Tibial artery (tissue), 4 donors: ENCODE data around the gene PLXNA4.

ENCODE experiments used
- DNase-seq, 2 donors: peaks; one replicate each; pipeline ENCODE4 v3.0.0-alpha.2; 2019
- H3K27ac ChIP-seq, 2 donors: fragments of 200-600 bp; sonication (generic) in 1 of 2; 1 replicate in 1 of 2; 2 replicates in 1 of 2; pipeline ENCODE4 v1.5.1; 2018 to 2019; ENCODE audit warnings: mild to moderate bottlenecking in 1 of 2
- H3K27me3 ChIP-seq, 2 donors: fragments of 200-600 bp; sonication (generic) in 1 of 2; one replicate each; pipeline versions ENCODE4 v1.5.1 to v1.6.0; 2016 to 2019
- H3K36me3 ChIP-seq, 3 donors: fragments of 200-600 bp; sonication (generic) in 2 of 3; one replicate each; pipeline ENCODE4 v1.5.1; 2016 to 2019; ENCODE audit warnings: mild to moderate bottlenecking in 2 of 3
- H3K4me1 ChIP-seq, 4 donors: fragments of 200-600 bp; sonication (generic) in 2 of 4; 1 replicate in 3 of 4; 2 replicates in 1 of 4; pipeline ENCODE4 v1.5.1; 2016 to 2019
- H3K4me3 ChIP-seq, 2 donors: fragments of 200-600 bp; sonication (generic) in 1 of 2; 1 replicate in 1 of 2; 2 replicates in 1 of 2; pipeline ENCODE4 v1.5.1; 2018 to 2019; ENCODE audit warnings: mild to moderate bottlenecking in 2 of 2
- H3K9me3 ChIP-seq, 3 donors: fragments of 200-600 bp; sonication (generic) in 1 of 3; one replicate each; pipeline ENCODE4 v1.5.1; 2016 to 2019
- intact Hi-C: fragments of 100-400 bp; cut with DNase I; formaldehyde crosslinking; loops from one replicate; pipeline ENCODE4 v1.15.0; 2023; ENCODE audit warnings: low total_unique reads
- TF ChIP-seq, protein P1 (sequence below), 2 experiments: fragments of 200-600 bp in 1 of 2; fragments of 450-650 bp in 1 of 2; IDR thresholded peaks; one replicate each; pipeline ENCODE4 v1.5.1; 2017 to 2019; ENCODE audit warnings: antibody characterized with exemption in 2 of 2, mild to moderate bottlenecking in 1 of 2, moderate library complexity in 1 of 2

PLXNA4 gene

DNA sequence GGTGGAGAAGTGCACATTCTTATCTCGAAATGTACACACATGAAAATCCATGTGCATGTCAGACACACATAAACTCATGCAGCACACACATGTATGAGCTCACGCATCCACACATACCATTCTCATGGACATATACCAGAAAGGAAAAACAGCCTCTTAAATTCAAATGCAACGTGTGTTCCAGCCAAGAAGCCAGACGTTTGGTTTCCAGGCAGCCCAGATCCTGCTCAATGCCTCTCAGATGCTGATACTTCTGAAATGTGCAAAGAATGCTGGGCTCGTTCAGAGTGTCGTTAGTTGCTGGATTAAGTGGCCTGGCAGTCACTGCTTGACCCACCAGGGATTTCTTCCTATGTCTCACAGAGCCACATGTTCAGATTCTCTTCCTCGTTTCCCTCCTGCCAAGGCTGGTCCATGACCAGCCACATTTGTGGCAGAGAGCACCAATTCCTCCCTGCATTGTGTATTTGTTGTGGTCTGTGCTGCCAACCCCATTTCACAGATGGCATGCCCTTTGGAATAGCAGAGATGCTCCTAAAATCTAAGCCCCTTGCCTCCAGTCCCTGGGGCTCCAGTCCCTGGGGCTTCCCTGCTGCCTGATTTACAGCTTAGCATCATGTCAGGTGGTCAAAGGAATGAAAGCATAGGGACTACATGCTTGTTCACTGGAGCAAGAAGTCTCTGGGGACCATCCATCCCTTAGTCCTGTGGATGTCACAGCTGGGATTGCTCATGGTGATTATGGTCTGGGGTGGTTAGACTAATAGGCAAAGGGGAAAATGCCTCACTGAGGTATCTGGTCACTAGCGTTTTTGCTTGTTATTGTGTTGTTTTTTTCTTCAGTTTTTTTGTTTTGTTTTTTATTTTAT is 426.6 kb downstream of the PLXNA4 start:
- intact Hi-C loops = loop anchor here (10.0 kb wide), 1 partner anchor 205 kb away; no protein-coding TSS in a partner anchor
- Histone ChIP-seq H3K36me3 (no peaks in the 10 kb centered on the region), H3K4me1 (peaks cover 0 to 4% (median 0%) of the 10 kb centered on the region in 4 donors), H3K4me3 (no peak overlapping the region), H3K9me3 (no peaks in the 10 kb centered on the region), H3K27me3 (no peaks in the 10 kb centered on the region), H3K27ac (no peak overlapping the region)
- TF ChIP-seq, protein P1, sequence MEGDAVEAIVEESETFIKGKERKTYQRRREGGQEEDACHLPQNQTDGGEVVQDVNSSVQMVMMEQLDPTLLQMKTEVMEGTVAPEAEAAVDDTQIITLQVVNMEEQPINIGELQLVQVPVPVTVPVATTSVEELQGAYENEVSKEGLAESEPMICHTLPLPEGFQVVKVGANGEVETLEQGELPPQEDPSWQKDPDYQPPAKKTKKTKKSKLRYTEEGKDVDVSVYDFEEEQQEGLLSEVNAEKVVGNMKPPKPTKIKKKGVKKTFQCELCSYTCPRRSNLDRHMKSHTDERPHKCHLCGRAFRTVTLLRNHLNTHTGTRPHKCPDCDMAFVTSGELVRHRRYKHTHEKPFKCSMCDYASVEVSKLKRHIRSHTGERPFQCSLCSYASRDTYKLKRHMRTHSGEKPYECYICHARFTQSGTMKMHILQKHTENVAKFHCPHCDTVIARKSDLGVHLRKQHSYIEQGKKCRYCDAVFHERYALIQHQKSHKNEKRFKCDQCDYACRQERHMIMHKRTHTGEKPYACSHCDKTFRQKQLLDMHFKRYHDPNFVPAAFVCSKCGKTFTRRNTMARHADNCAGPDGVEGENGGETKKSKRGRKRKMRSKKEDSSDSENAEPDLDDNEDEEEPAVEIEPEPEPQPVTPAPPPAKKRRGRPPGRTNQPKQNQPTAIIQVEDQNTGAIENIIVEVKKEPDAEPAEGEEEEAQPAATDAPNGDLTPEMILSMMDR (IDR thresholded peaks at IDR 0.05) = no peak
- DNase-seq = no peak

- TF ChIP-seq, protein P1 (IDR thresholded peaks at IDR 0.05) = no peak
- H3K4me3 ChIP-seq = no peak overlapping the region
- no peaks in the 10 kb centered on the region for H3K36me3 ChIP-seq
- no peak for DNase-seq
- no peaks in the 10 kb centered on the region for H3K27me3 ChIP-seq
- H3K27ac ChIP-seq = no peak overlapping the region
- intact Hi-C loops = no loop called here
- no peaks in the 10 kb centered on the region for H3K9me3 ChIP-seq
- peaks cover 0 to 4% (median 0%) of the 10 kb centered on the region in 4 donors for H3K4me1 ChIP-seq
Measured at GRCh38 chr7:132148876-132149275, 427.4 kb downstream of the PLXNA4 start.

DNA sequence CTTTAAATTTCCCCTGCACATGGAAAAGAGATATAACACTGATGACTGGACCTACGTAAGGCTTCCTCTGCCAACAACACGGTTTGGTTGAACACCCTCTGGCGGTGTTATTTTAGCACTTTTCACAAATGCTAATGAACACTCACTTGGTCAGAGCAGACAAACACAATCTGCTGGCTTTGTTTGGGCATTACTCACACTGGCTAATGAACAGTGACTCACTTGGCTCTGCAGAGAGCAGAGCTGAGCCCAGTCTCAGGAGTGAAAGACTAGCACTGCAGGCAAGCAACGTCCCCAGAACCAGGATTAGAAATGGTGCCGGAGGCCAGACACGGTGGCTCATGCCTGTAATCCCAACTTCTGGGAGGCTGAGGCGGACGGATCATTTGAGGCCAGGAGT is 430.8 kb downstream of the PLXNA4 start:
- intact Hi-C loops = no loop called here
- Histone ChIP-seq H3K9me3 (no peaks in the 10 kb centered on the region), H3K36me3 (no peaks in the 10 kb centered on the region), H3K4me3 (no peak overlapping the region), H3K4me1 (peaks cover 0 to 17% (median 5%) of the 10 kb centered on the region in 4 donors), H3K27ac (no peak overlapping the region), H3K27me3 (no peaks in the 10 kb centered on the region)
- peak; percentile 56 to 73 for DNase-seq
- TF ChIP-seq, protein P1 (IDR thresholded peaks at IDR 0.05) = no peak

DNA sequence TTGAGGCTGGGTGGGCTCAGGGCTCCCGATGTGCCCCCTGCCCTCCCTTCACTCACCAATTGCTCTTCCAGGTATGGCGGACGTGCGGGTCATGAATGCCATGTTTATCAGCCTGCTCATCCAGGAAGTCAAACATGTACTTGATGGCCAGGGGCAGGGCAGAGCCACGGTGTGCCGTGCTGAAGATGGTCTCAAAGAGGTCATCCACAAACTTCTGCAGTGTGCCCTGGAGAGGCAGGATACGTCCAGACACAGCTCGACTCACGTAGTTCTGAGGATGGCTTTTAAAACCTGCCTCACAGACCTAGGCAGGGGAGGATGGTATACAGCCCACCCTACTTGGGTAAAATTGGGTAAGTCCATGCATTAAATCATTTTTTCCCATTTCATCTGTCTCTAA is 431.2 kb downstream of the PLXNA4 start:
- Histone ChIP-seq H3K36me3 (no peaks in the 10 kb centered on the region), H3K27ac (no peak overlapping the region), H3K27me3 (no peaks in the 10 kb centered on the region), H3K4me1 (peaks cover 0 to 21% (median 7%) of the 10 kb centered on the region in 4 donors), H3K9me3 (no peaks in the 10 kb centered on the region), H3K4me3 (no peak overlapping the region)
- no peak for DNase-seq
- intact Hi-C loops = no loop called here
- TF ChIP-seq, protein P1 (IDR thresholded peaks at IDR 0.05) = no peak

DNA sequence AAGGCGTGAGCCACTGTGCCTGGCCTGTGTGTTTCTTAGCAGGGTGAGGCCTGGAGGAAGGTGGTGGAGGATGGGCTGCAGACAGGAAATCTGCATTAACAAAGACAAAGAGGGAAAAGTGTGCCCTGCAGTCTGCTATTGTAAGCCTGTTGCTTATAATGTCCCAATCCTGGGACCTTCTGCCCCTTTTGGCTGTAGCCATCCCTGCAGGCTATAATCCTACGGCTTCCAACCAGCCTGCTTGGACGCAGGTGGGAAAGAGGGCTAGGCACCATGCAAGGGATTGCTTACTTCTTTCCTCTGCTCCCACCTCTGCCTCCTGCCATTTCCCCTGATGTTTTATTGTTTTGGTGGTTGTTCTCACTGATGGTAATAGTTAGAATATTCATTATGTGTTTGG is 434.3 kb downstream of the PLXNA4 start:
- Histone ChIP-seq H3K9me3 (no peaks in the 10 kb centered on the region), H3K4me1 (peaks cover 0 to 22% (median 8%) of the 10 kb centered on the region in 4 donors), H3K27ac (no peak overlapping the region), H3K36me3 (no peaks in the 10 kb centered on the region), H3K4me3 (no peak overlapping the region), H3K27me3 (no peaks in the 10 kb centered on the region)
- DNase-seq = no peak
- TF ChIP-seq, protein P1 (IDR thresholded peaks at IDR 0.05) = no peak
- intact Hi-C loops = no loop called here
